Ishikawa (cell line): ENCODE measurements around the gene FGF14.

Experiments
- CREB1 ChIP-seq: IDR thresholded peaks from 2 replicates; pipeline ENCODE4 v1.6.1; 2012; ENCODE audit warnings: low read depth
- EGR1 ChIP-seq: IDR thresholded peaks from 2 replicates; pipeline ENCODE4 v1.6.1; 2012
- EP300 ChIP-seq: IDR thresholded peaks from 2 replicates; pipeline ENCODE4 v1.6.1; 2012; ENCODE audit warnings: borderline replicate concordance
- MAX ChIP-seq: IDR thresholded peaks from 2 replicates; pipeline ENCODE4 v1.6.1; 2012
- NFIC ChIP-seq: IDR thresholded peaks from 2 replicates; pipeline ENCODE4 v1.6.1; 2012
- REST ChIP-seq: IDR thresholded peaks from 2 replicates; pipeline ENCODE4 v1.6.1; 2012; ENCODE audit warnings: low read depth, mild to moderate bottlenecking
- TAF1 ChIP-seq: IDR thresholded peaks from 2 replicates; pipeline ENCODE4 v1.6.1; 2012; ENCODE audit warnings: low read depth, mild to moderate bottlenecking
- TCF12 ChIP-seq: IDR thresholded peaks from 2 replicates; pipeline ENCODE4 v1.6.1; 2012; ENCODE audit warnings: low read depth
- USF1 ChIP-seq: IDR thresholded peaks from 2 replicates; pipeline ENCODE4 v1.6.1; 2012
- YY1 ChIP-seq: IDR thresholded peaks from 2 replicates; pipeline ENCODE4 v1.6.1; 2012; ENCODE audit warnings: low read depth

GRCh38 chr13:101876951-101877350 lies 524.9 kb downstream of the FGF14 start:
- no peak for TF ChIP-seq TCF12
- no peak for TF ChIP-seq TAF1
- TF ChIP-seq EP300 = no peak
- TF ChIP-seq MAX = no peak
- TF ChIP-seq USF1 = no peak
- no peak for TF ChIP-seq YY1
- TF ChIP-seq REST = no peak
- no peak for TF ChIP-seq CREB1
- TF ChIP-seq EGR1 = no peak
- TF ChIP-seq NFIC = no peak
